CD4-positive, alpha-beta T cell treated with Interleukin-15 for 1 hour (primary cell): ENCODE measurements around the gene GPHA2.

Experiments
- DNase-seq: peaks from one replicate; pipeline ENCODE4 v3.0.0-alpha.2; 2020

Gene GPHA2

DNA sequence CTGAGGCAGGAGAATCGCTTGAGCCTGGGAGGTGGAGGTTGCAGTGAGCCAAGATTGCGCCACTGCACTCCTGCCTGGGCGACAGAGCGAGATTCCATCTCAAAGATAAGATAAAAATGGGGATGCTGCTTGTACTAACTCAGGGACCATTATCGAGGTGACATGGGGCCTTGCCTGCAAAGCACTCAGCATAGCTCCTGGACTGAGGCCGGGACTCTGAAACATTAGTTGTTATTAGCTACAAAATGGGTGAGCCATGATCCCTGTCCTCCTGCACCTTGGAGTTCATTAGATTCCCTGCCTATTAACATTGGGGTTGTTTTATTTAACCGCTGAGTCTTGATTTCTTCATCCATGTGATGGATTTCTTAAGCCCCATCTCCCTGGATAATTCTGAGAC is 6.1 kb downstream of the GPHA2 start:
- no peak for DNase-seq

DNA sequence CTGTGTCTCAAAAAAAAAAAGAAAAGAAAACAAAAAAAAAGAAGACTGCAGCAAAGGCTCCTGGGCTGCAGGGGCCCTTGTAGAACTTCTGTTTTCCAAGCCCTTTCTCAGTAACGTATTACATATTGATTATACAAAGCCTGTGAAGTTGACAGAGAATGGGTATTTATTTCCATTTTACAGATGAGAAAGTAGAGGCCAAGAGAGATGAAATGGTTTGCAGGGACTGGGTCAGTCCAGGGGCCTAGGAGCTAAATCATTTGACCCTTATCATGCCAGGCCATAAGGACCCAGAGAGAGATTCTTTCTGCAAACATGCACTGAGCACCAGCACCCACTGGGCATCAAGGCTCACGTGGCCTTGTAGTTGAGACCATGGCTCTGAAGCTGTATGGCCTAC is 6.7 kb downstream of the GPHA2 start:
- no peak for DNase-seq

DNA sequence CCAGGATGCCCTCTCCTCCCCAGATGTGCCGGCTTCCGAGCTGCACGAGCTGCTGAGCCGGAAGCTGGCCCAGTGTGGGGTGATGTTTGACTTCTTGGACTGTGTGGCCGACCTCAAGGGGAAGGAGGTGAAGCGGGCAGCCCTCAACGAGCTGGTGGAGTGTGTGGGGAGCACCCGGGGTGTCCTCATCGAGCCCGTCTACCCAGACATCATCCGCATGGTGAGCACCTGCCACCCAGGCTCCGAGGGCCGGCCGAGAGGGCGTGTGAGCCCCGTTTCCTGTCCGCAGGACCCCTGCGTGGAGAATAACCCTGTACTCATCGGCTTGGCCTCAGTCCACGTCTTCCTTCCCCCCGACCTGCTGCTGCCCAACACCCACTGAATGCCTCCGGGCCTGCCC is 9.0 kb downstream of the GPHA2 start:
- no peak for DNase-seq

DNA sequence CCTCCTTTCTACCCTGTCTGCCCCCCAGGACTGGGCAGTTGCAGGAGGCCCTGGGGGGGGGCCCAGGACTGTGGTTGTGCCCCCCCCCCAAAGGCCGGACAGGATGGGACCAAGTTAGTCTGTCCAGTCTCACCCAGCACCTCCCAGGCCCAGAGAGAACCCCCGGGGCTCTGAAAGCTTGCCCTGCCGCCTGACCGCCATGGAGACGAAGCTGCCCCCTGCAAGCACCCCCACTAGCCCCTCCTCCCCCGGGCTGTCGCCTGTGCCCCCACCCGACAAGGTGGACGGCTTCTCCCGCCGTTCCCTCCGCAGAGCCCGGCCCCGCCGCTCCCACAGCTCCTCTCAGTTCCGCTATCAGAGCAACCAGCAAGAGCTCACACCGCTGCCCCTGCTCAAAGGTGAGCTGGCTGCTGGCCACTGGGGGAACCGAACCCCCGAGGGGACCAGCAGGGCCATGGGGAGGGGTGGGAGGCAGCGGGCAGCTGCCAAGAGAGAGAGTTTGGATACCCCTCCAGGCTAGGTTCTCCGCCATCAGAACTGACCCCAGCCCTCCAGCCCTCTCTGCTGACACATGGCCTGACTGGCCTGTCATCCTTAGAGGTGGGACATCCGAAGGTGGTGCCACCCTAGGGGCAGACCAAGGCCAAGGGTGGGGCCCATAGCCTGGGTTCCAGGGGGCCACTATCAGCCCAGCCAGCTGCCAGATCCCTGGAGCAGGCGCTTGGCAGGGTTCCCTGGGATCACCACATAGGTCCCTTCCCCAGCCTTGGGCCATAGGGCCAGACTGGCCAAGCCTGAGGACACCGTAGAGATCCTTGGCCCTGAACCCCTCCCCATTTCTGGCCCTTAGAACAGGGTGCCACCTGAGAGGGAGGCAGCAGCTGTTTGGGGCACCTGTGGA is 9.9 kb downstream of the GPHA2 start:
- no peak for DNase-seq

DNA sequence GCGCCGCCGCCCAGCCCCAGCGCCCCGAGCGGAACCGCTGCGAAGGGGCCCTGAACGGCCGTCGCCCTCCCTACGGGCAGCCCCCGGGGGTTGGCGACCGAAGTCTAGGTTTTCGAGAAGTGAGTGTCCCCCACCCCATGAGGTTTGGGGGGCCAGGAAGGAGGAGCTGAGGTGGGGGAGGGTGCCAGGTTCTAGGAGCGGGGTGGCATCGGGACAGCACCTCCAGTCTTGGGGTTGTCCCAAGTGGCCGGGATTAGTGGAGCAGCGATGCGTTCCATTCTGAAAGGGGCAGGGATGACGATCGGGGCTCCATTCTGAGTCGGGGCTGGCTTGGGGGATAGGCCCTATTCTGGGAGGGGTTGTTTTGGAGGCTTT is 10.8 kb downstream of the GPHA2 start:
- no peak for DNase-seq

DNA sequence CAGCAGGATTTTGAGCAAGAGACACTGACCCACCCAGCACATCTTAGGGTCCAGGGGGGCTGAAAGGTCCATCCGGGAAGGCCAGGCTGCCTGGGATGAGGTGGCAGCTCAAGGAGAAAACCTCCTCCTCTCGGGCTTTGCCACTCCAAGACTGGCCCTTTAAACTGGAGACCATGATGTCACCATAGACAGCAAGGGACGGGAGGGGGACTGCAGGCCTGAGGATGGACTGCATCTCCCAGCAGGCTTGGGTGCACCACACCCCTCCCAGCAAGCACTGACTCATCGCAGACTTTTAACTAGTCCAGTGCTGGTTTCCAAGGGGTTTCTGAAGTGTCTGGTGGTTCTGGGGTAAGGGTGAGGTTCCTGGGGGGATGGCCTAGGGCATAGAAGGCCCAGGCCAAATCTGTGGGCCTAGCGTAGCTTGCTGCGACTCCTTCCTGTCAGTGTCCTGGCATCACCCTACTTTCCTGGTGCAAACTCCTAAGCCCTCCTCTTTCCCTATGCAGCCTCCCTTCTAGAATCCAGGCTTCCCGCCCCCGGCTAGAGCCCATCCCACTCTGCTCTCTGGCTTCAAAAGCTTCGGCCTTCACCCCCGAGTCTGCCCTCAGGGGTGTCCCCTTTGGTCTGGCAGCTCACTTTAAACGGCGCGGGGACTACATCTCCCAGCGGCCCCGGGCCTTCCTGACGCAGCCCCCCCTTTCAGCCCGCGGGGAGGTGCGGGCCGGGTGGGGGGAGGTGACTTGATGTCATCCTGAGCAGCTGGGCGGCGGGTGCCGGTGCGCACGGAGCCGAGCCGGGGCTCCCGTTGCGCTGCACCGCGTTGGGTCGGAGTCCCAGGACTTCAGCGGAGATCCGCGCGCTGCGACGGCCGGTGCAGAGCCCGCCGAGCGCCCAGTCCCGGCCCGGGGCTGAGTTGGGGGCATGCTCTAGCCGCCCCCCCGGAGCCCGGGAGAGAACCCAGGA is 11.5 kb downstream of the GPHA2 start, which contains the start of gene PPP2R5B:
PPP2R5B (plus strand) TSS at position 746 of the 966 bp plus-strand sequence. CDS start 1,046 bp downstream, outside the sequence.
- peak; percentile 92 for DNase-seq

DNA sequence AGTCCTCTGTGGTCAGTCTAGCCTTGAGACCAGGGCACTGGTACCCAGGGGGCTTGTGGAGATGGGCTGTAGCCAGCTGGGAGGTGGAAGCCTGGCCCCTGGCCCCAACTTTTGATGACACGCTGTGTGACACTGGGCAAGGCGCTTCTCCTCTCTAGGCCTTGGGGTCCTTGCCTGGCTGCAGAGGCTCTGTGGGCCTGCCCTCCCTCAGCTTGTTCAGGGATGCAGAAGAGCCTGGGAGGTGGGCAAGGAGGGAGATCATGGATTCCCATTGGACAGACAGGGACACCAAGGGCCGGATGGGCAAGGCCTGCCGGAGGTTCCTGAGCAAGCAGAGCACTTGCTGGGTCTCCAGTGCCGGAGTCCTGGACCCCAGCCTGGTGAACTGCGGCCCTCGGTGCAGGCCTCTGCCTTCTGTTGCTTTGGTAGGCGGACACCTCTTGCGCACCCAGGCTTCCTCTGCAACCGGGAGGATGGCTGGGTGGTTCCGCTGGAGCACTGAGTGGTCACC is 12.5 kb downstream of the GPHA2 start:
- DNase-seq: no peak

DNA sequence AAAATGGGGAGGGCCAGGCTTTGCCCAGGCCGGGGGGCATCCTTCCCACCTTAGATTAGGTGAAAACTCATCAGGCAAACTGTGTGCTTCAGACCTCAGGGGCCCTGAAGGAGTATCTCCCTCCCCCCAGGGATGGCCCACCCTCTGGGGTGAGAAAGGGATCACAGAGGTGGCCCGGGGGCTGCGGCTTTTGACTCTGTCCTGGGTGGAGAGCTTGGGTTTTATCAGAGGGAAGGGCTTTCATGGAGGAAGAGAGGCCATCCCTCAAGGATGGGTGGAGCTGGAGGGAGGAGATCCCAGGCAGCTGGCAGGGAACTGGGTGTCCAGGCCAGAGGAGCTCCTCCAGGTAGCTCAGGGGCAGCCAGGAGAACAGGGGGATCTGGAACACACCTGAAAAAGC is 14.3 kb downstream of the GPHA2 start:
- DNase-seq: no peak

DNA sequence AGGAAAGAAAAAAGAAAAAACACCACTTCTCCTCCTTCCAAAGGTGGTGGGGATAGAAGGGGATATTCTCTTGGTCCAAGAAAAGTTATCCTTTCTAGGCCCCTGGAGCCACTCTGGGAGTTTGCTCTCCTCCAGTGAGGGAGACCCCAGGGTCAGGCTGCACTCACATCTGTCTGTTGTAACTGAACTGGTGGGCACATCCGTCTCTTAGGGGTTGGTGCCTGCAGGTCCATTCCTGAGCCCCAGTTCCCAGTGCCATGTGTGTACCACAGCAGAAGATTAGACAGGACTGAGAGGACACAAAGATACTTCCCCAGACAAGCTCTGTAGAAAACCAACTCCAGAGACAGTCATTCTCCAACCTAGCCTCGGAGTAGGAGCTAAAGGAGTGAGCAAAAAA is 15.6 kb downstream of the GPHA2 start:
- no peak for DNase-seq

DNA sequence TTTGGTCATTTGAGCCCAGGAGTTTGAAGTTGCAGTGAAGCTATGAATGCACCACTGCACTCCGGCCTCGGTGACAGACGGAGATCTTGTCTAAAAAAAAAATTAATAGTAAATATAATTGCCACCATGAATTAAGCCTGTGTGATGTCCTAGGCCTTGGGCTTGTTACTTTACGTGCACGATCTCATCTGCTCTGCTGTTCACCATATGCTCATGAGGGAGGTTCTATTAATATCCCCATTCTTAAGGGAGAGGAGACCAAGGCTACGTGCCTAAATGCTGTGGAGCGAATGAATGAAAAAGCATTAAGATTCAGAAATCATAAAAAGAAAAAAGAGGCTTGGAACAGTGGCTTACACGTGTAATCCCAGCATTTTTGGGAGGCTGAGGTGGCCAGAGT is 16.1 kb downstream of the GPHA2 start:
- DNase-seq: no peak

DNA sequence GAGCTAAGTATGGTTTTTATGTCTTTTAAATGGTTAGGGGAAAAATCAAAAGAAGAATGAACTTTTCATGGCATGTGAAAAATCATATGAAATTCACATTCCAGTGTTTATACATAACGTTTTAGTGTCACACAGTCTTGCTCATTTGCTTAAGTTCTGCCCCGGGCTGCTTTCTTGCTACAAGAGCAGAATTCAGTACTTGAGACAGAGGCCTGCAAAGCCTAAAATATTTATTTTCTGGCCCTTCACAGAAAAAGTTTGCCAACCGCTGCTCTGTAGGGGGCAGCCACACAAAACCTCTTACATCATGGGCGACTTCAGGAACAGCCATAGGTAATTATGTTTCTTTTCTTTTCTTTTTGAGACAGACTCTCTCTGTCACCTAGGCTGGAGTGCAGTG is 17.7 kb downstream of the GPHA2 start:
- DNase-seq: no peak

DNA sequence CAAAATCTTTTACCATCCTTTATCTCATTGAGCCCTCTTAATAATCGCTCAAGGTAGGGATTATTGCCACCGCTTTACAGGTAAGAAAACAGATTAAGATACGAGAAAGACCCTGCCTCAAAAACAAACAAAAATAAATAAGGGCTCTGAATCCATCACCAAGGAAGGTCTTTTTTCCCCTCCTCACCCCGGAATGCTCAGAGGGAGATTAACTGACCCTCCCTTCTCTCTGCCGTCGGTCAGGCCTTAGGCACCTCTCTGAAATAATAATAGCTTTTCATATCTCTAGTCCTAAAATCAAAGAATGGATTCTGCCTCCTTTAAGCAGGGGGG is 18.1 kb downstream of the GPHA2 start:
- no peak for DNase-seq

DNA sequence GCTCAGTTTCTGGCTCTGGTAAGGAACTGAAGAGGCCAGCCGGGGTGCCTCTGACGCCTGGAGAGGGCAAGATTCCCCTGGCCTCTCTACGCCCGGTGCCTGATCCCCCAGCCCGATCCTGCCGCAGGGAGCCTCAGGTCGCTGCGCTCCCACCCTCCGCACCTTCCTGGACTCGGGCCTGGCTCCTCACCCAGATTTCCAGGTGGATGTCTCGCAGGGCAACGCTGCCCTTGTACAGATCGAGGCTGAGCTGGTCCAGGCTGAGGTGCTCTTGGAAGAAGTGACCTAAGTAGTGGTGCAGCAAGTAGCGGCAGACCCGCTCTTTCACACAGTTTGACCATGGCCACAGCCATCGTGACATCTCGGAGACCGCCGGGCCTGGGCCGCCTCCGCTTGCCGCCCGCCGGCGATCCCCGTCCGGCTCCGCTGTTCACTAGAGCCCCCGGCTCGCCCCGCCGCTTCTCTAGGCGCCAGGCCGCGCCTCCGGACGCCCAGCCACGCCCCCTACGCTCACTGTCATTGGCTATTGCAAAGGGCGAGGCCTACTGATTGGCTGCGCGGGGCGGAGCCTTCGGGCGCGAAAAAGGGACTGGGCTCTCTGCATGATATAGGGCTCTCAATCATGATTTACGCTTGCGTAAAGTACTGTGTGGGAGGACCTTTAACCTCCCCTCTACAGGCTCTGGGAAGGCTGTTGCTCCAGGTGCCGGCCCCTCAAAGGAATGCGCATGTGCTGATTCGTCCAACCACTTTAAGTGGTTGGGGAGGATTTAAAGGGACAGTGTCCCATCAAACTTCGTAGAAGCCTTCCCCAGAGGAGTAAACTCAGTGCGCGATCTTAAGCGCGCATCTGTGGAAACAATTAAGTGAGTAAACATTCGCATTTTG is 18.7 kb downstream of the GPHA2 start, which contains the start of gene ATG2A:
ATG2A (minus strand) TSS at position 435 of the 888 bp plus-strand sequence; CDS start at position 361, 74 bp downstream.
- DNase-seq: peak; percentile 99

DNA sequence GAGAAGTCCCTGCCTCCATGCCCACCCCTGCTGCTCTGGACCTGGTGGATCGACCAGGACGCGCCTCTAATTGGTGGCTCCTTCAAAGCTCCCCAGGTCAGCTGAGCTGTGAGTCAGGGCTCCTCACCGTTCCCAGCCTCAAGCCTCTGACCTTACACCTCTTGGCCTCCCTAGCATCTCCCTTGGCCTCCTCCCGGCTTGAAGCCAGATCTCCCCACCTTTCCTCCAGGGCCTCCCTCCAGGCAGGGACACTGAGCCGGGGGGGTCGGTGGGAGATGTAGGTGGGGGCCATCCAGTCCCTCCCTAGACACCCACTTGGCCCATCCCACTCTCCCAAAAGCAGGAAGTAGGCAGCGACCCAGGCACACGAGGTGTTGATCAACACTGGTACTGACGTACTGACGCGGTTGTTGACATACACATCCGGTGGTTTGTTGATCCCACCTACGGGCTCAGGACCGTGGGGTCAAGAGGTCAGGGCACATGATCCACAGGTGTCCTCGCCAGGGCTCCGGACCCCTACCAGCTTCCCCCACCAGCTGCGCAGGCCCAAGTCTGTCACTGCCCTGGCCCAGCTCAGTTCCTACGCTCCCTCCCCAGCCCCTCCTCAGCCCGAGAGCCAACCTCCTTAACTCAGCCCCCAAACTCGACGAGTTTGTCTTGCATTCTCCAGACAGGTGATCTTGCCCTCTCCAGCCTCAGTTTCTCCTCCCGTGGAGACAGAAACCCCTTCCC is 19.5 kb downstream of the GPHA2 start:
- peak; percentile 74 for DNase-seq

DNA sequence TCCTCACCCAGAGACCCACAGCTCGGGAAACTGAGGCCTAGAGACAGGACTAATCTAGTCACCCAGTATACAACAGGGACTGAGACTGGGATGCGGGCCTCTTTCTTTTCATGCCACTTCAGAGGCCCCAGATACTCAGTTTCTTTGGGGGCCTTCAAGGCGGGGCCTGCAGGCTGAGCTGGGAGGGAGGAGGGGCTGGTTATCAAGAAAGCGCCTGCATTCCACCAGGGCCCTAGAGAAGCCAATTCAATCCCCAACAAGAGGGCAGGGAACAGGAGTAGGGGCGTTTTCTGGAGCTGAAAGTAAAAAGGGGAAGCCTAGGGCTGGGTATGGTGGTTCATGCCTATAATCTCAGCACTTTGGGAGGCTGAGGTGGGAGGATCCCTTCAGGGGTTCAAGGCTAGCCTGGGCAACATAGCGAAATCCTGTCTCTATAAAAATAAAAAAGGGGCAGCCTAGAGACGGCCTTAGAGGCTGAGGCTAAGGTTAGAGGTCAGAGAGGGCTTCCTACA is 20.3 kb downstream of the GPHA2 start:
- no peak for DNase-seq

DNA sequence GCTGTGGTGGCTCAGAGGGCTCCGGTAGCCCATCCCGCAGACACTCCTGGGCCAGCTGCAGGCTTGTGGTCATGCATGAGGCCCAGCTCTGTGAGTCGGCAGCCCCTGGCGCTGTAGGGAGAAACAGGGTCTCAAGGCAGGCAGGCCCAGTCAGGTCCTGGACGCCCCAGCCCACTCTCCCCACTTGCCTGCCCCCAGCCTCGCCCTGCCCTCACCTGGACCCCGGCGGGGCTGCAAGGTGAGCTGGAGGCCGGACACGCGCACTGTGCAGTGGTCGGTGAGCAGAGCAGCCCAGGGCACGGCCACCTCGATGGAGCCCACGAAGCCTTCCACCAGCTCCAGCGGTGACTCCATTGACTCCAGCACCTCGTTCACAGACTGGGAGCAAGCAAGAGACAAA is 21.6 kb downstream of the GPHA2 start:
- DNase-seq: no peak

DNA sequence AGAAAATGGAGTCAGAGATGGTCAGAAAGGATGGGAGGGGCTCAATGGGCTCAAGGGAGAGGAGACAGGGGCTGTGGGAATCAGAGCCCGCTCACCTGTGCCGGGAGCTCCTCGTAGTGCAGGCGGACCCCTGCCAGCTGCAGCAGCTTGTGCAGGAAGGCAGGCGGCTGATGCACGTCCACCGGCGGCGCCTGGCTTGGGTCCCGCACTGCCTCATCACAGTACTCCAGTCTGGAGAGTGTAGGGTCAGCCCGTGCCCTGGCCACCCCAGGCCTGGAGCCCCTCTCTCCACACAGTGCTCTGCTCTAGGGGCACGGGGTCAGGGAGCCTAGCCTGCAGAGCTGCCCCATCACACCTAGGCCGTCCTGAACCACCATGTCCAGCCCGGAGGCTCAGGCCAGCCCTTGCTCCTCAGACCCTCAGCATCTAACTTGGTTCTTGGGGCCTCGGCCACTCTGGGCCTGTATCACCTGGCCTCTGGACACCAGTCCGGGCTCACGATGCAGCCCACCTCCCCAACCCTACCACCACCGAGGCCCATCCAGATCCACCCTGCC is 22.4 kb downstream of the GPHA2 start:
- no peak for DNase-seq

DNA sequence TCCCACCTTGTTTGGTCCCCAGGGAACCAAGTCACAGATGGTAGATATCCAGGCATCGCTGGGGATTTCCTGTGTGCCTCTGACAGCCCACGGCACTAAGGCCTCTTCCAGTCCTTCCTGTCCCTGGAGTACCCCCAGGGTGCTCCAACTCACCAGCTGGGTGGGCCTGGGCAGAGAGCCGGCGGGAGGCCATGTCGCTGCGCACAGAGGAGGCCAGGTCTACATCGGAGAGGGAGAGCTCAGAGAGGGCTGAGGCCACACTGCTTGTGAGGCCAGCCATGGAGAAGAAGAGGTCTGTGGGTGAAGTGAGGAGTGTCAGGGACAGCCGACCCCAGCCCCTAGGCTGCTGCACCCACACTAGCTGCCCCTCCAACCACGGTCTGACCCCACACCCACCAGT is 24.0 kb downstream of the GPHA2 start:
- no peak for DNase-seq

DNA sequence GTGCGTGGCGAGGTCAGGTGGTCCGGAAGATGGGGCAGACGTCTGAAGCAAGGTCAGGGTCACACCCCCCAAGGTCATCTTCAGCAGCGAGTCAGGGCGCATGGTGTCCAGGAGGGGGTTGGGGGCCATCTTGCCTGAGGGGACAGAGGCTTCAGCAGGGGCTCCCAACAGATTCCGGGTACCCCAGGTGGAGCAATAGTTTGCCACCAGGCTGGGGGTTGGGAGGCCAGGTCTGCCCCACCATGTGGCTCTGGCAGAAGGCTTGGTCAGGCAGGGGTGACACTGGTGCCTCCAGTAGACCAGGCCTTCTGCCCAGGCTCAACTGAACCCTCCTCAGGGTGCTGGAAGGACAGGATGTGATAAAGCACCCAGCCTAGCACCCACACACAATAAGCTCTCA is 24.6 kb downstream of the GPHA2 start:
- DNase-seq: no peak

DNA sequence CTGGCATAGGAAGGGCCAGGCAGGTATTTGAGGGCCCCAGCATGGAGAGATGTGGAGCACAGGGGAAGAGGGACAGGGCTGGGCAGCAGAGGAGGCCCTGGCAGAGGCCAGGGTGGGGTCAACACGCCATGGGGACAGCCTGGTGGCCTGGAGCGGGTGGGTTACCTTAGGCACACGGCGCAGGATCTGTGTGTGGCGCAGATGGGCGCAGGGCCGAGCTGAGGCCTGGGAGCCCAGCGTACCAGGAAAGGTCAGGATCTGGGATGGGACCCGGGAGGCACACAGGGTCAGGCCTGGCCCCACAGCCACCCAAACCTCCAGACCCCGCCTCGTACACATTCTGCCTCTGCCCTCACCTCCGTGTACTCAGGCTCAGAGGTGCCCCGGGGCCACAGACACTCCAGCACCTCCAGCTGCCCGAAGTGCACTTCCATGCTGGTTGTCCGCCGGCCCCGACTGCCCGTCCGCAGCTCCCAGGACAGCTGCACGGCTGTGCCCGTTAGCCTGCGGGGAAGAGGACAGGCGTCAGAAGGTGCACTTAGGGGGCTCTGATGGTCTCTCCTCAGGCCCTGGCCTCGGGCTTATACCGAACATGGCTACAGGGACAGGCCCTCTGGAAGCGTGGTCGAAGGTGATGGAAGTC is 25.1 kb downstream of the GPHA2 start:
- DNase-seq: no peak
